Measurements from ENCODE around the gene E2F2. TPM values are rescaled to one million over a fixed set of nuclear protein-coding genes. Genes with fewer than 3 reads are reported as not detected.

E2F2 gene
- total RNA-seq, 1 experiment from 2014 or later = 16.3 TPM

GRCh38 chr1:23528250-23528978 is 2.6 kb downstream of the E2F2 start:
- Histone ChIP-seq H2AFZ (ENCODE audit: low read depth, low read length, poor library complexity, severe bottlenecking) (no peak overlapping the region), H3K79me2 (ENCODE audit: insufficient read depth, low read length) (peaks cover 59% of the 10 kb centered on the region), H3K27ac (ENCODE audit: low read depth, low read length) (peak overlapping the region; percentile 80), H3K9ac (ENCODE audit: low read length) (peak overlapping the region; percentile 91), H4K20me1 (ENCODE audit: insufficient read depth) (no peaks in the 10 kb centered on the region), H3K4me2 (ENCODE audit: low read length) (peak overlapping the region; percentile 97), H3K4me3 (replicated peaks in 1 of 2; ENCODE audit: low read depth in 1 of 2, low read length in 2 of 2) (peak overlapping the region; percentile 25 to 84), H3K4me1 (ENCODE audit: control insufficient read depth in 1 of 2, insufficient read depth in 2 of 2, low read length in 2 of 2) (peaks cover 57 to 83% of the 10 kb centered on the region in 2 experiments), H3K36me3 (ENCODE audit: control insufficient read depth in 1 of 2, insufficient read depth in 2 of 2, low read length in 2 of 2) (peaks cover 0 to 5% of the 10 kb centered on the region in 2 experiments; a peak in 1 of 4 replicates), H3K27me3 (ENCODE audit: insufficient read depth, low read length) (no peaks in the 10 kb centered on the region), H3K9me2 (ENCODE audit: insufficient read depth) (no peaks in the 10 kb centered on the region), H3K9me3 (ENCODE audit: control insufficient read depth in 1 of 2, insufficient read depth in 1 of 2, low read depth in 1 of 2, low read length in 2 of 2) (no peaks in the 10 kb centered on the region)
- TF ChIP-seq ZFX (IDR thresholded peaks at IDR 0.05) = 0 out of 2 replicates have a peak, but pooled peaks have one; percentile 13
- TF ChIP-seq CBX3 (IDR thresholded peaks at IDR 0.05; ENCODE audit: low read depth) = 0 out of 2 replicates have a peak, but pooled peaks have one; percentile 41
- TF ChIP-seq MAX (IDR thresholded peaks at IDR 0.05) = peak; percentile 69; the same call in 1 of the 2 replicates
- TF ChIP-seq SP1 (IDR thresholded peaks at IDR 0.05; ENCODE audit: low read depth) = peak; percentile 69
- TF ChIP-seq YY1 (IDR thresholded peaks at IDR 0.05; ENCODE audit: extremely low read depth, insufficient replicate concordance, low read depth, low read length) = no peak
- TF ChIP-seq EZH2phosphoT487 (IDR thresholded peaks at IDR 0.05; ENCODE audit: borderline replicate concordance) = no peak
- peak; percentile 59 for TF ChIP-seq POLR2AphosphoS5 (IDR thresholded peaks at IDR 0.05; ENCODE audit: low read depth, low read length)
- ATAC-seq (peak; percentile 79), DNase-seq (ENCODE audit: low read depth, low spot score) (peak; percentile 90)
- BruUV-seq (replicated peaks) = no TSS peak
- intact Hi-C loops (cut with micrococcal nuclease) = no loop called here
- POLR2A ChIA-PET = interaction anchor here (0.7 to 1.7 kb wide), 11 partner anchors 11 to 262 kb away, joined by 3 to 7 read pairs (median 4); partner anchors contain the start of genes ASAP3, ELOA, LYPLA2 and RPL11
- RAD21 ChIA-PET (ENCODE audit: low non-redundant PET in 1 of 2, low total read pairs in 2 of 2, uncharacterized antibody in 2 of 2, unreplicated experiment in 2 of 2) = interaction anchor here (0.5 to 1.5 kb wide), 8 partner anchors 11 to 109 kb away, joined by 3 to 7 read pairs (median 4); no protein-coding TSS in a partner anchor
- CTCF ChIA-PET = interaction anchor here (0.5 to 5.3 kb wide), 12 partner anchors 11 to 344 kb away, joined by 3 to 48 read pairs (median 5); partner anchors contain the start of gene ID3

- peak overlapping the region; percentile 80 for H3K27ac ChIP-seq (ENCODE audit: low read depth, low read length)
- peaks cover 51 to 78% of the 10 kb centered on the region in 2 experiments for H3K4me1 ChIP-seq (ENCODE audit: control insufficient read depth in 1 of 2, insufficient read depth in 2 of 2, low read length in 2 of 2)
- peaks cover 59% of the 10 kb centered on the region for H3K79me2 ChIP-seq (ENCODE audit: insufficient read depth, low read length)
- no TSS peak for BruUV-seq (replicated peaks)
- DNase-seq (ENCODE audit: low read depth, low spot score) (no peak), ATAC-seq (peak; percentile 24)
- H3K4me3 ChIP-seq (replicated peaks in 1 of 2; ENCODE audit: low read depth in 1 of 2, low read length in 2 of 2) = peak overlapping the region; percentile 25 to 84
- no peaks in the 10 kb centered on the region for H3K27me3 ChIP-seq (ENCODE audit: insufficient read depth, low read length)
- TF ChIP-seq POLR2AphosphoS5 (IDR thresholded peaks at IDR 0.05; ENCODE audit: low read depth, low read length) (no peak), CTCF (IDR thresholded peaks at IDR 0.05 in 2 of 3, conservative IDR thresholded peaks at IDR 0.05 in 1 of 3; ENCODE audit: borderline replicate concordance in 1 of 3, insufficient read depth in 1 of 3, low read depth in 2 of 3, low read length in 2 of 3) (peak in 2 of 3 experiments; percentile 17 to 37; a peak in 3 of 6 replicates)
- 0 out of 2 replicates have a peak overlapping the region, but pooled peaks have one; percentile 91 for H3K9ac ChIP-seq (ENCODE audit: low read length)
- H3K36me3 ChIP-seq (ENCODE audit: control insufficient read depth in 1 of 2, insufficient read depth in 2 of 2, low read length in 2 of 2) = peaks cover 0 to 5% of the 10 kb centered on the region in 2 experiments; a peak in 1 of 4 replicates
- H3K4me2 ChIP-seq (ENCODE audit: low read length) = peak overlapping the region; percentile 97
- no peak overlapping the region for H2AFZ ChIP-seq (ENCODE audit: low read depth, low read length, poor library complexity, severe bottlenecking)
- H3K9me3 ChIP-seq (ENCODE audit: control insufficient read depth in 1 of 2, insufficient read depth in 1 of 2, low read depth in 1 of 2, low read length in 2 of 2) = no peaks in the 10 kb centered on the region
- ChIA-PET POLR2A (interaction anchor here (0.8 to 1.7 kb wide), 8 partner anchors 12 to 216 kb away, joined by 3 to 7 read pairs (median 4); partner anchors contain the start of genes ASAP3 and ELOA), CTCF (interaction anchor here (0.7 to 5.3 kb wide), 10 partner anchors 12 to 343 kb away, joined by 3 to 48 read pairs (median 6); no protein-coding TSS in a partner anchor), RAD21 (ENCODE audit: low non-redundant PET in 1 of 2, low total read pairs in 2 of 2, uncharacterized antibody in 2 of 2, unreplicated experiment in 2 of 2) (interaction anchor here (0.5 to 1.5 kb wide), 8 partner anchors 11 to 110 kb away, joined by 3 to 7 read pairs (median 4); no protein-coding TSS in a partner anchor)
- intact Hi-C loops (cut with micrococcal nuclease) = no loop called here
- H3K9me2 ChIP-seq (ENCODE audit: insufficient read depth) = no peaks in the 10 kb centered on the region
- H4K20me1 ChIP-seq (ENCODE audit: insufficient read depth) = no peaks in the 10 kb centered on the region
Observed at GRCh38 chr1:23527900-23528249, 3.2 kb downstream of the E2F2 start.

Data from HCT116 (cell line).